GM19035 (cell line): ENCODE data around the gene SAYSD1.

Experiments
- ATAC-seq: cut with Tn5 transposase; IDR thresholded peaks from one replicate; pipeline ENCODE4 v1.9.1; 2021; ENCODE audit not compliant: unreplicated experiment

SAYSD1 gene

DNA sequence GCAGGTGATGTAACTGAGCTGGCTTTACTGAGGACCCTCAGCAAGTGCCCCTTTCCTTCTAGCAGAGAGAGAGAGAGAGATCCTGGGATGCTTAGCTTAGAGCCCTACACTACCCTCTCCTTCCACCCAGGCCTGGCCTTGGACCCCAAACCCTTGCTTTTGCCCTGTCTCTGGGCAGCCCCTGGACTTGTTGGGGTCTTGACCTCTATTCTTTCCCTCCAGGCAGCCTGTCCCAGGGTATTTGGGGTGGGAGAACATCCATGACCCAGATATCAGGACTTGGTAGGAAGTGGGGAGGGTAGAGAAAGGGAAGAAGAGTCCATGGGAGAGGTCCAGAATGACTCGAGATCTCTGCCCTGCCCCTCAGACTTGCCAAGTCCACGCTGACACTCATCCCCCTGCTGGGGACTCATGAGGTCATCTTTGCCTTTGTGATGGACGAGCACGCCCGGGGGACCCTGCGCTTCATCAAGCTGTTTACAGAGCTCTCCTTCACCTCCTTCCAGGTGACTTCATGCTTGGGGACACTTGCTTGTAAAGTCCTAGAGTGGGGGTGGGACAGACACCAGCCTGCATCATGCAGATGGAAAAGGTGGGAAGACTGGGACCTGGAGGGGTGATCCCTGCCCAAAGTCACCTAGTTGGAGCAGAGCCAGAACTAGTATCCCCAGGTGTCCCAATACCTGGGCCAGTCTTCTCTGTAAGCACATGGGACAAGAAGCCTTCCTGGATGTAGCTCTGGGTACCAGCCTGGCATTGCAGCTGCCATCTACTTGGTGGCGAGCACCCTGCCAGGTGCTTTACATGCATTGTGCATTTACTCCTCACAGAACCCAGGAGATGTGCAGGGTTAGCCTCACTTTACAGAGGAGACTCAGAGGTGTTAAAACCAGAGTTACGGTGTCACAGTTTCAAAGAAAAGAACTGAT lies 35.5 kb downstream of the SAYSD1 start:
- ATAC-seq = no peak

DNA sequence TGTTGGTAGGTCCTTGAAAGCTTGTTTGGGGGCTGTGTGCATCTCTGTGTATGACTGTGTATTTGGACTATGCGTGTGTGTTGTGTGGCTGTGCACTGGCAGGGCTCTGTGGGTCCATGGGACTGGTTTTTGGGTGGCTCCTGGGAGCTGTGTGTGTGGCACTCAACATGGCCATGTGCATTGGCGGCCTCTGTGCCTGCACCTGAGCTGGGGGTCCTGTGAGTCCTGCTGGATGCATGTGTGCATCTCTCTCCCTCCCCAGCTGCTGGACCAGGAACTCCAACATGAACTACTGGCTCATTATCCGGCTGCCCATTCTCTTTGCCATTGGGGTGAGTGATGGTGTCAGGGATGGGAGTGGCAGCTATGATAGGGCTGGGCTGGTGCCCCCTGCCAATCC lies 36.3 kb downstream of the SAYSD1 start:
- no peak for ATAC-seq

DNA sequence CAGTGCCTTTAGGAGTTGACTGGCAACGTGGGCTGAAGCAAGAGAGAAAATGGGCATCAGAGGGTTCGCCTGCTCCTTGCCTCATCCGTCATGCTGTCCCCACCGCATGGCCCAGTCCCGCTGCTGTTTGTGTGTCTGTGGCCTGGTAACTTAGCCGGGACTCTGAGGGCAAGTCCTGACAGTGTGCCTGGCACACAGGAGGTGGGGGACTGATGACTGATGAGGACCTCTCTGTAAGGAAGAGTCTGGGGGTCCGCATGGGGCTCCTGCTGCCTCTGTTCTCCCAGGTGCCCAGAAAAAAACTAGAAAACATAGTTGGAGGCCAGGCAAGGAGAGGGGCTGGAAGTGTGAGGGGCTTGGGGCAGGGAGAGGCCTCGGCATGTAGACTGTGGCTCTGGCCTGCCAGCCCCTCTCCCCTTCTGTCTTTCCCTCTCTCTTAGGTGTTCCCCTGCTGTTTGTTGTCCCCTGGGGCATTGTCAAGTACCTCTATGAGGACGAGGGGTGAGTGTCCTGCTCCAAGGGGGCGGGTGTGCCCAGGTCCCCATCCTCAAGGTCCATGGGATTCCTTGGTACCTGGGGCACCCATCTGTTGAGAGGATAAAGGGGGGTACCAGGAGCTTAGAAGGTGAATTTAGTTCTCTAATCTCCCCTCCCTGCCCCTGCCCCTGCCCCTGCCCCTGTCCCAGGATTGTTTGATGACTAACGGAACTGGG lies 36.9 kb downstream of the SAYSD1 start:
- ATAC-seq = no peak

DNA sequence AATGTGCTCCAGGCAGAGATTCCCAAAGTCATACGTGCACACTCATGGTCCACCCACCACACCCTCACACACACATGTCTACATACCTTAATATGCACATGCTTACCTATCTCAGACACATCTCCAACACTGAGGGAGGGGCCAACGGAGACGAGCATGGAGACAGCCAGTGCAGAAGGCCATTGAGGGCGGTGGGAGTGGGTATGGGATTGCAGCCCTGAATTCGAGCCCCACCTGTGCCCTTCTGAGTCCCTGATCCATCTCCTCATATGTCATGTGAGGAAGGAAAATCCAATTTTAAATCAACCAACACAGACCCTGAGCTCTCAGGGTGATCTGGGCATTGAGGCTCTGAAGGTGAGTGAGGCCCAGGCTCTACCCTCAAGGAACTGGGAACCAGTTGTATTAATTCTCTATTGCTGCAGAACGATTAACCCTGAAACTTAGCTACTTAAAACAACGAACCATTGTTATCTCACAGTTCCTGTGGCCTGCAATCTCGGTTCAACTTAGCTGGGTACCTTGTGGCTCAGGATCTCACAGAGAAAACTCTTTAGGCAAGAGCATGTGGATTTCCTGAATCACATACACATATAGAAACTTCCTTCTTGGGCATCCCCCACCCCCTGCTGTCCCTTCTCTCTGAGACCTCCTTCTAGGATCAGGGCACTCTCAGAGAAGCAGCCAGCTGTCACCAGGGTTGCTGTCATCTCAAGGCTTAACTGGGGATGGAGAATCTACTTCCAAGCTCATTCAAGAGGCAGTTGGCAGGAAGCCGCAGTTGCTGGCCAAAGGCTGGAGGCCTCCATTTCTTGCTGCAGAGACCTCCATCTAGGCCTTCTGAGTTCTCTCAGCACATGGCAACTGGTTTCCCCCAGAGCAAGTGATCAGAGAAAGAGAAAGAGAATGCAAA lies 38.1 kb downstream of the SAYSD1 start:
- ATAC-seq = no peak

DNA sequence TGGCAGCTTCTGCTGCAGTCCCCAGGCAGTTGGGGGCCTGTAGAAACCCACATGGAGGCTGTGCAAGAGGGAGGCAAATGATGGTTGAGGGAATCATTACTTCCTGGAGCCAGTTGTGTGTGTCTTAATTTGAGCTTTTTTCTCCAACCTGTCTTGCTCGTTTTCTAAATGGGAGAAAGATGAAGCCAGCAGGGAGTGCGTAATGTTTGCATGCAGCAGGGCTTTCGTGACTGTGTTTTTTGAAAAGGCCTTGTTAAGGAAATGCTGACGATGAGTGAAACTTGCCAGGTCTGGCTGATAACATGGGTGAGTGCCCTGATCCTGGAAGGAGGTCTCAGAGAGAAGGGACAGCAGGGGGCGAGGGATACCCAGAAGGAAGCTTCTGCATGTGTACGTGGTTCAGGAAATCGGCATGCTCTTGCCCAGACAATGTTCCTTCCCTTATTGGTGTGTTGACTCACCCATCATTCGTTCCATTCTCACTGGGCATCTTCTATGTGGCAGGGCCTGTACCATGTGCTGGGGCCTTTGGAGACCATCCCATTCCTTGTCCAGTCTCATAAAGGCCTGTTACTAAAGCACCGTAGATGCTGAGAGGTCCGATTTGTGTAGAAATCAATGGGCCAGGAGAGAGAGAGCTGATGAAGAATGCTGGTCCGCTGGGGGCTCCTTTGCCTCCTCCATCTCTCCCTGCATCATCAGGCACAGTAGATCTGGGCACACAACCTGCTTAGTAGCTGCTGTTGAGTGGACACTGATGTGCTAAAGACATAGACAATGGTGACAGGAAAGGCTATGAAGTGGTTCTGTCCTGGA lies 39.0 kb downstream of the SAYSD1 start:
- ATAC-seq = no peak

DNA sequence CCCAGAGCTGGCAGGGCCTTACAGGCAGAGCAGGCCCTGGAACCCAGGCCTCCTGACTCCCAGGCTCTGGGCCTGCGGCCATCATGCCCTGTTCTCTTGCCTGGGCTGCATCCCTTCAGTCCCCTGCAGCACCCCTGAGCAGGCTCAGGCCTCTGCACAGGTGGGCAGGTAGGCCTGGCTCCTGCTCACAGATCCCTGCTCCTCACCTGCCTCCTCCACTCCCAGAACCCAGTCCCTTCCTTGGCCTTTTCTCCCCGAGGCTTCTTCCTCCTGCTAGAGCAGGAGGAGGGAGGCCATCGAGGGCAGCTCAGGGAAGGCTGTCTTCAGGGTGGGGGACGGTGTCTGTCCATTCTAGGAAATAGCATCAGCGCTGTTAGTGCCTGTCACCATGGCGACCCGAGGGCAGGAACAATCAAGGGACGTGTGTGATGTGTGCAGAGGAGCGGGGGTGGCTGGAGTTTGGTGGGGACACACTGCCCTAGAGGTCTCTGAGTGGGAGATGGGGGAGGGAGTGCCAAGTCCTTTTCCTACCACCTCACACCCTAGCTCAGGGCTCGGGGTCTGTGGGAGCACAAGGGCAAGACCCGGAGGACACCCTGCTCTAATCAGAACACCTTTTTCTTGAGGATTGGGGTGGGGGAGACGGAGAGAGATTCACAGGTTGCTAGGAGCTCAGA lies 39.8 kb downstream of the SAYSD1 start:
- ATAC-seq = no peak

DNA sequence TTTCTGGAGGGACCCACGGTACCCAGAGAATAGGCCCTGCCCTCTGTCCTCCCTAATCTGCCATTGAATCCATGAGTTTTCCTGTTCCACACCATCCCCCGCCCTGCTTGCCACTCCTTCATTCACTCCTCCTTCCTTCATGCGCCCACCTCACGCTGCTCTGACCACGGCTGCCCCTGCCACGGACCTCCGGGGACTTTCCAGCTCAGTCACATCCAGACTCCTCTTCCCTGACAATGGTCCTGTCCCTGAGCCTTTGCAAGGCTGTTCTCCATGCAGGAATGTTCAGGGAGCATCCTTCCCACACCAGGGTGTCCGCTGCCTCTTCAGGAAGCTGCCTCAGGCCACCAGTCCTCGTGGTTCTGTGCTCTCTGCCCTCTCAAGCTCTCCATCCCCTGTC lies 40.5 kb downstream of the SAYSD1 start:
- no peak for ATAC-seq

DNA sequence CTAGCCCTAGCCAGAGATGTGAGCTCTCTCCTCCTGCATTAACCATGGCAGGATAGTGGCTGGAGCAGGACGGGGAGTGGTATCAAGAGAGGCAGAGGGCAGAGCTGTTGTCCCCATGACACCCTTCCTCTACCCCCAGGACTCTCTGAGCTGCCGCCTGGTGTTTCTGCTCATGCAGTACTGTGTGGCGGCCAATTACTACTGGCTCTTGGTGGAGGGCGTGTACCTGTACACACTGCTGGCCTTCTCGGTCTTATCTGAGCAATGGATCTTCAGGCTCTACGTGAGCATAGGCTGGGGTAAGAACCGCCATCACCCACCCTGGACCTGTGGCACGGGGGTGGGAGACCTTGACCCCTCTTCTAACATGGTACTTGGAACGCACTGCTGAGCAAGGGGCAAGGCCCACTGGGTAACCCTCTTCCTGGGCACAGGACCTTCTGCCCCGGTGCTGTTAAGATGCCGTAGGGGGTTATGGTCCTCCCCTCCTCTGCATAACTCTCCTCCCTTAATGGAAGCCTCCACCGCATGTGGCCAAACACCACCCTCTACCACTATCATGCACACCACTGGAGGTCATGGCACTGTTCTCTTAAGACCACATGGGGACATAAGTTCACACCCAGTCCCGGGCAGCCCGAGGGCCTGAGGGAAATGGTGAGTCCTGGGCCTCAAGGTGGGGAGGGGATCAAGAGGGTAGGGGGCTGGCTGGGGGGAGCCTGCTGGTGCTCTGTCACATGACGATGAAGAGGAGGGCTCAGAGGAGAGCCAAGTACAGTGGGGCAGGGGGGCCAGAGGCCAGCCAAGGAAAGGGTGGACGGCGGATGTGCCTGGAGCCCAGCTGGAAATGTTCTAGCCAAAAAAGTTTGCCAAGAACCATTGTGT lies 41.3 kb downstream of the SAYSD1 start:
- no peak for ATAC-seq

GRCh38 chr6:39072830-39073229 lies 42.2 kb downstream of the SAYSD1 start:
- ATAC-seq = no peak

DNA sequence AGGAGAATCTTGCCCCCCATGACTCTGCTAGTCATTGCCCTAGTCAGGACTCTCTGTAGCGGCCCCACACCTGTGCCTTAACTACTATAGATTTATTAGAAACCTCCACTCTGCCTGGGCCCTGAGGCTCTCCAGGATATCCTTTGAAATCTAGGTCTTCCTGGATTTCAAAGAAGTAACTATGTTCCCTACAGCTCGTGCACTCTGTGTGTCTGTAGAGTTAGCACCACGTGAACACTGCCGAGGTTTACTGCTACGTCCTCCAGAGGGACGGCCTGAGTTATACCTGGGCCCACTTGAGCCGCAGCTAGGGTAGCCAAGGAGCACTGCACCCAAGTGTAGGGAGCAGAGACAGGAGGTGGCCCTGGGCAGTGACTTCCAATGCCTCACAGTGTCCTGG lies 46.6 kb downstream of the SAYSD1 start:
- ATAC-seq = no peak

- ATAC-seq = no peak
Measured at GRCh38 chr6:39065561-39065960, 49.4 kb downstream of the SAYSD1 start.

GRCh38 chr6:39063526-39063925 lies 51.5 kb downstream of the SAYSD1 start:
- no peak for ATAC-seq

DNA sequence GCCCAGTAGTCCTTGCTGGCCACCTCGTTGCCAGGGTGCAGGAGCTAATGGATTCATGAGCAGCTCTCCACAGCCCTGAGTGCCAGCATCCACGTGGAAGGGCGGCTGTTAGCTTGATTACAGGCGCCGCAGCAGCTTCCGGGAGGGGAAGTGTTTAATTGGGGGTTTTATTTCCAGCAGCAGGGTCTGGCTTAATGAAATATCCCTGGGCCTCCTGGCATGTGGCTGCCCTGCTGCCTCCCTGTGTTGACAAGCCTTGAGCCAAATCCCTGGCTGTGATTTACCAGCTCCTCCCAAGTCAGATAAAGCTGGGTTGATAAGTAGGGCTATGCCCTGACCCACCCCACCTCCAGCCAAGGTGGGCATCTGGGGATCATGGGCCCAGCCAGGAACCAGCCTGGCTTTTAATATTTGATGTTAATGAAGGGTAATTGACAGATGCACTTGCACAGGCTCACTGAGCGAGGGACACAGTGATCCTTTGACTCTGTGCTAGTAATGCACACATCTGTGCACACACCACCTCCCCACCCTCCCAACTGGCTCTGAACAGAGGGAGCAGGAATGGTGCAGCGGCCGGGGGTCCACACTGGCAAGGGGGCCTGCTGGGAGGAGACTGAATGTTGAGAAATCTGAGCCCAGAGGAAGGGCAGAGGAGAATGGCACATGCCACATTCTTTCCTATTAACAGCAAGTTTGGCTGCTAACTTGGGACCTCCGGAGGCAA lies 52.8 kb downstream of the SAYSD1 start:
- ATAC-seq = no peak

GRCh38 chr6:39061588-39061987 lies 53.4 kb downstream of the SAYSD1 start:
- ATAC-seq = no peak

DNA sequence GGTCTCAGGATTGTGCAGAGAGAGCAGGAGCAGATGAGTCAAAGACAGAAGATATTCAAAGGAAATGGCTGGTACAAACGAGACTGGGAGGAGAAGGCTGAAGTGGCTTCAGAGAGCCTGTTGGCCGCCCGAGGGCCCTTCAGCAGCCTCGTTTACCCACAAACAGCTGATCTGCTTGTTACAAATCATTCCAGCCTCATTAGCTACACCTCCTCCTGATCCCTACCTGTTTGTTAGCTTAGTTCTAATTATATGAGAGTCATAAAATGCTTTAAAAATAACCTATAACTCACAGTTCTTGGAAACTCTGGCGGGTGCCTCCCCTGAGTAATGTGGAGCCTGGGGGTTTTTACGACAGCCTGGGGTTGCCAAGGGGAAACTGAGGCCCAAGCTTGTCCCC lies 53.8 kb downstream of the SAYSD1 start:
- no peak for ATAC-seq

DNA sequence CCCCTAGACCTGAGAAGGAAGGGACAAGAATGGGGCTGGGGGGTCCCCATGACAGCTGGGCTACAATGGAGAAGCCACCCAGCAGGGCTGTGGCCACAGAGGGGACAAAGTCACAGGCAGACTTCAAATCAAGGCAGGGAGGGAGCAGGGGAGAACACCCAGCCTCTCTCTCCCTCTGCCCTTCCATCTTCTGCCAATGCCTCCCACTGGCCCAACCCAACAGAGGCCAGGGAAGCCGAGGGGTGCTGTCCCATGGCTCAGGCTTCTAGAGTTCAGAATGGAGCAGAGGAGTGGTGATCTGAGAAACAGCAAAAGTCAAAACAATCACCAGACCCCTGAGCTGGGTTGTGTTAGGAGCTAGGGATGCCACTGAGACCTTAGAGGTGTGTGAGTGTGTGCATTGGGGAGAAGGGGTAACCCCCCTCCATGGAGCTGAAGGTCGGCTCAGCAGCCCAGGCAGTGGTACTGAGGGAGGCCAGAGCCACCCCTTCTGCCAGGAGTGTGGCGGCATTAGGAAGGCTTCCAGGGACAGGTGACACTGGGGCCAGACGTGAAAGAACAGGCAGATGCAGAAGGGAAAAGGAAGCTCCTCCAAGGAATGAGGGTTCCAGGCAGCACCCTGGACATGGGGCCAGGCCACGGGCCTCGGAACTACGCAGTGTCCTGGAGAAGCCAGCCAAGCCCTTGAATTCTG lies 54.4 kb downstream of the SAYSD1 start:
- ATAC-seq = no peak

DNA sequence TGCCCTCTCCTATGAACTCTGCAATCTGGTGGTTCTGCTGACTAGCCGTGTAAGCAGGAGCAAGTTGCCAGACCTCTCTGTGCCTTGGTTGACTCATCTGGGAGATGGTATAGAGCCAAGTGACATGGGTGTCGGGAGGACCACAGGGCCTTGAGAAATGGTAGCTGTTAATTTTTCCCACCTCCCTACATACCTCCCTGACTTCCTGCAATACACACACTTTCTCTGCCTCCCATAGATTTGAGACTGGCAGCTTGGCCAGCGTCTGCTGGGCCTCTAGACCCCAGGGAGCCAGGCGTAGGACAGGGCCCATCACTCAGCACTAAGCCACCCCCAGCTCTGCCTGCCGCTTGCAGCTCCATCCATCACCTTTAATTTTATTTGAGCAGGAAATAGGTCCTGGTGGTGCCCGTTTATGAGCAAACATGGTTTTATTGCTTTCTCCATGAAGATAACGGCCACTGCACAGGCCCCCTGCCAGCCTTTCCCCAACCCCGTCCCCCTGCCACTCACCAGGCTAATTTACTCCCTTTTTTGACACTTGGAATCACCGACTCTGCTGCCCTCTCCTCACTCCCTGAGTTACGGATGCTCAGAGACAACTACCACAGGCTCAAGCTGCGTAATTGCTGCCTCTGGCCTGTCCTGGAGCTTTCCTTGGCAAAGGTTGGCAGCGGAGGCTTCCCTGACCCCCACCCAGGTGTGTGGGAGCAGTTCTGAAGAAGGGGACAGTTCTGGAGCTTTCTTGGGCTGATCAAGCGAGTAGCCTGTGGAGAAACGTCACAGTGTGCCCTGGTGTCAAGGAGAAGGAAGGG lies 55.3 kb downstream of the SAYSD1 start:
- no peak for ATAC-seq
